Ramos (cell line): ENCODE results near the gene ABCF2.

Source experiments
- in situ Hi-C: fragments of 300-500 bp; cut with MboI; formaldehyde crosslinking; loops from one replicate; pipeline ENCODE4 v1.14.3; 2022; ENCODE audit warnings: low sequenced_read_pairs; ENCODE audit not compliant: unreplicated experiment

Gene ABCF2

DNA sequence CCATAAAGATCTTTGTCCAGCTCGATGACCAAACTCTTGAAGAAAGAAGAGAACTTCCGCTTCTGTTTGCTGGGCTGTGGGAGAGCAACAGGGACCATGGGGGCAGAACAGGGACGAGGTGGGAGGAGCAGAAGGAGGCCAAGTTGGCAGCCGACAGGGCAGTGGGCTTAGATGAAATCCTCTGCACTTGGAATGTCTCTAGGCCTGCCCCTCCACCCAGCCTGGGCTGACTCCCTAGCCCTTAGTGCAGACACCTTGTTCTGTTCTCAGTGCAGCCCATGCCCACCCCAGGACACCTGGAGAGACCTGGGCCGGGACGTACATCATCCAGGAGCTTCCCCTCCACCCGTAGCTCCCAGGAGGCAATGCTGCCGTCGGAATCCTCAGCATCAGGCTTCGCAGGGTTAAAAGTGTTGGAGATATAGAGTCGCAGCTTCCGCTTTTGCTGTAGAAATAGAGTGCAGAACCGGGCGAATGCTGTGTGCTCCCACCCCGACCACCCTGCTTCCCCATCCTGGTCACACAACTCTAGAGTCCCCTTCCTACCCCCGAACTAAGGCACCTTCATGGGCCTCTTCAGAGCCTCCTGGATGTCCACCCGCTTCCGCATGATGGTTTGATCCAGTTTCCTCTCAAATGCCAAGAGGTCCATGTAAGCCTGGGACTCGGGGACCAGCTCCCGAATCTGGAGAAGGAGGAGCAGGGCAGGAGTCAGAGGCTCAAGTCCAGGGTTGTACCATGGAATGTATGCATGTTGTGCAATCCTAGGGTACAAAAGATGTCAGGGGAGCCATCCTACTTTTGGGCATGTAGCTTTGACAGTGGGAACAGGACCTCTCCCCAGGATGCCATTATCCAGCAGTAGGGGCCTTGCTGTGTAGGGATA, 15.4 kb upstream of the ABCF2 start:
- in situ Hi-C loops: no loop called here

DNA sequence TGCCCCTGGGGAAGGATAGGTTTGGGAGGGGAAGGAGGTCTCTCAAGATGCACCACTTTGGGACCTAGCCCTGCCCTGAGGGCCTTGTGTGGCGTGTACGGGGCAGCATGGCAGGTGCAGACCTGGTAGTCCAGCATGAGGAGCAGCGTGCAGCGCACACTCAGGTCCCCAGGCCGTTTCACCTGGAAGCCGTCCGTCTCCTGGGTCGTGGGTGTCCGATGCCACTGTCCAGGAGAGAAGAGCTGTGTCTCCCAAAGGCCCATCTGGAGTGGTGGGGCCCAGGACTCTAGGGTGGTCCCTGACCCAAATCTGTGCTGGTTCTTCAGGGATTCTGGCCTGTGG, 14.7 kb upstream of the ABCF2 start:
- in situ Hi-C loops: no loop called here

DNA sequence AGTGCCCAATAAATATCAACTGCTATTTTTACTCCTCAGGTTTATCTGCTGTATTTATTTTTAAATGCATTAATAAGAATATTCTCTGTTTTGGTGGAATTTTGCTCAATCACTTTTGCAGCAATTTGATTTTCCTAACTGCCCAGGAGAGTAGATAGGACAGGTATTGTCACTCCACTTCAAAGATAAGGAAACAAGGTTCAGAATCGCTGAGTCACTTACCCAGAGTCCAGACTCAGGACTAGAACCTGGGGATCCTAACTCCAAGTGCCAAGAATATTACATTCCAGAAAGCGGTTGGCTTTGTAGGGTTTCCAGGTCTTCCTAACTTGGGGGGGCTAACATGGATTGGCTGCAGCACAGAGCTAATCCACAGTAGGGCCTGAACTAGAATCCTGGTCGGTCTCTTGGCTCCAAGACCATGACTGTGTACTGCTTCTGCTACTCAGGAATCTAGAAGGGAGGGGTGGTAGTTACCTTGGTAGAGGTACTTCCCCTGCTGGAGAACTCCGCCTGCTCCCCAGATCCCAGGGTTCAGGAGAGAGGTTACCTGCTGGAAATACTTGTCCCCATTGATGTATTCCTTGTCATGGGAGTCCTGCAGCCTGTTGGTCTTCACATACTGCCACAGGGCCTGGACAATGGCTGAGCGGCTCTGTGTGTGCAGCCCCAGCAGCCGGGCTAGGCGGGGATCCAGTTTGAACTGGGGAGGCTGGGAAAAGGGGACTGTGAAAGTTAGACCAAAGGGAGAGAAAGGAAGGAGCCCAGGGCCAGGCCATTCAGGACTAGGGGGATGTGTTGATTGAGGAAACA, 14.1 kb upstream of the ABCF2 start:
- in situ Hi-C loops: no loop called here

DNA sequence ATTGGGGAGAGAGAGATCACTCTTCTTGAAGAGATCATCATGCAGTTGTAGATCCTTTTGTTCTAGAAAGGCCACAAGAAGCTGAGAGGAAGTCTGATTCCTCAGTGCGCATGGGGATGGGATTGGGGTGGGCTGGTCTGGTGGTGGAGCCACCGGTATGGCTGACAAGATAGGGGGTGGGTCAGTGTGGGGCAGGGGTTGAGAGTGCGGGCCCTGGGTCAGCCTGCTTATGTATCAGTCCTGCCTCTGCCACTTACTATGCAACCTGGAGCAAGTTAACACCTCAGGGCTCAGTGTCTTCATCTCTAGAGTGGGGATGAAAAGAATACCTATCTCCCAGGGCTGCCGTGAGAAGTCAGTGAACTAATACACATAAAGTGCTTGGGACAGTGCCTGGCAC, 13.5 kb upstream of the ABCF2 start:
- in situ Hi-C loops: no loop called here

DNA sequence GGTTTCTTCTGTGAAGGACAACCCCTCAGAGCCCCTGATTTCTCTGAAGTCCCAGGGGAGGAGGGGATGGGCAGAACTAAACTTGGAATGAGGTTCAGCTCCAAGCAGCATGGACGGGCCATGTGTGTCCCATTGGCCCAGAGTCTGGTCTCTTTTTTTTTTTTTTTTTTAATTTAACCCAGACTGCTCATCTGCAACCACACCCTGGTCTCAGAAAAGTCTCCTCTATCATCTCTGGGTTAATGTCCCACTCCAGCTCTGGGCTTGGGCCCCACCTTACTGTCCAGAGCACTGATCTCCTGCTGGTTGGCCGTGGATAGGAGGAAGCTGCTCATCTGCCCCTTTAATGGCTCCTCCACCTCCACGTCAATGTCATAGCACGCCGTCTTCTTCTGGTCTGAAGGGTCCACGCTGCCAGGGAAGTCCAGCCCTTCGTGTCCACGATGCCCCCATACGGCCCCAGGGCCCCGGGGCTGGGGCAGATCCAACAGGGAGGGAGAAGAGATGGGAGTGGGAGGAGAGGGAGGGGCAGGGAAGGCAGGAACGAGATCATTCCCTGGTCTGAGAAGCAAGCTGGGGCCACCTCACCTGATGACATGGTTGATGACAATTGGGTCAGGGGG, 12.9 kb upstream of the ABCF2 start:
- in situ Hi-C loops: no loop called here

DNA sequence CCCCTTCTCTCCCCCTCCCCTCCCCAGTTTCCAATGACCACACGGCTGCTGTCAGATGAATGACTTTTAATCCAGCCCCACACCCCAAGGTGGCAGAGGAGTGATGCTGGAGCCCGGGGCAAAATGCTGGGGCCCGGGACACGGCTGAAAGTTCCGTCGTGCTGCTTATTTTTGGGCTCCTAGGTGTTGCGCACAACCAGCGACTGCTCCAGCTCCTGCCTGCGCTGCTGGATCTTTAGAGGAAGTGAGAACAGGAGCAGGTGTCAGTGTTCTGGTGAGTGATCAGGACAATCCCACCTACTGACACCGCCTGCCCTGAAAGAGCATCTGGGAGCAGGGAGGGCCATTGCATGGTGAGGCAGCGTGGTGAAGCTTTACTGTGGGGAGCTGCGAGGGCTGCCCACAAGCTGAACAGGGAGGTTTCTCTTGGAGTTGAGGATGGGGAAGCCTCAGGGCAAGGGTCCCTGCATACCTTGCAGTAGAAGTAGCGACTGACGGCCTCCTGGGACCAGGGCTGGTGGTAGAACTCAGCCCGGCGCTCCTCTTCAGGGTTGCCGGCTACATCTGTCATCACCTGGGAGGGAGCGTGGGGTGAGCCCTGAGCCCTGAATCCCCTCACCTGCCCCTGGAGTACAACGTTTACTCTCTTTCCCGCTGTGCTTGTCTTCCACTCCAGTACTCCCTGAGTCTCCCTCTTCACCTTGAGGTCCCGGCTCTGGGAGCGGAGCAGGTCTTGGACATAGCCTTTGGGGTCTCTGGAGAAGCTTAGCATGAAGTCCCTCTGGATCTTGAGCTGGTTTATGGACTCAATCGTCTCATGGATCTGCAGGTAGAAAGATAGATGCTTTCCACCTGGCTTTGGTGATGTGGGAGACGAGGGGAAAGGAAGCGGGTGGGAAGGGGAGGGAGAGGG, 12.2 kb upstream of the ABCF2 start:
- in situ Hi-C loops: no loop called here

DNA sequence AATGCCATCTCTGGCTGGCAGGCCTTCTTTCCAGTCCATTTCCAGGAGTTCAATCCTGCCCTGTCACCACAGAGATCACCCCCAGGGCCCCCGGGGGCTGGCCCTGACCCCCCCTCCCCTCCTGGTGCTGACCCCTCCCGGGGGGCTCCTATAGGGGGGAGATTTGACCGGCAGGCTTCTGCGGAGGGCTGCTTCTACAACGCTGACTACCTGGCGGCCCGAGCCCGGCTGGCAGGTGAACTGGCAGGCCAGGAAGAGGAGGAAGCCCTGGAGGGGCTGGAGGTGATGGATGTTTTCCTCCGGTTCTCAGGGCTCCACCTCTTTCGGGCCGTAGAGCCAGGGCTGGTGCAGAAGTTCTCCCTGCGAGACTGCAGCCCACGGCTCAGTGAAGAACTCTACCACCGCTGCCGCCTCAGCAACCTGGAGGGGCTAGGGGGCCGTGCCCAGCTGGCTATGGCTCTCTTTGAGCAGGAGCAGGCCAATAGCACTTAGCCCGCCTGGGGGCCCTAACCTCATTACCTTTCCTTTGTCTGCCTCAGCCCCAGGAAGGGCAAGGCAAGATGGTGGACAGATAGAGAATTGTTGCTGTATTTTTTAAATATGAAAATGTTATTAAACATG, 11.3 kb upstream of the ABCF2 start:
- in situ Hi-C loops: no loop called here

DNA sequence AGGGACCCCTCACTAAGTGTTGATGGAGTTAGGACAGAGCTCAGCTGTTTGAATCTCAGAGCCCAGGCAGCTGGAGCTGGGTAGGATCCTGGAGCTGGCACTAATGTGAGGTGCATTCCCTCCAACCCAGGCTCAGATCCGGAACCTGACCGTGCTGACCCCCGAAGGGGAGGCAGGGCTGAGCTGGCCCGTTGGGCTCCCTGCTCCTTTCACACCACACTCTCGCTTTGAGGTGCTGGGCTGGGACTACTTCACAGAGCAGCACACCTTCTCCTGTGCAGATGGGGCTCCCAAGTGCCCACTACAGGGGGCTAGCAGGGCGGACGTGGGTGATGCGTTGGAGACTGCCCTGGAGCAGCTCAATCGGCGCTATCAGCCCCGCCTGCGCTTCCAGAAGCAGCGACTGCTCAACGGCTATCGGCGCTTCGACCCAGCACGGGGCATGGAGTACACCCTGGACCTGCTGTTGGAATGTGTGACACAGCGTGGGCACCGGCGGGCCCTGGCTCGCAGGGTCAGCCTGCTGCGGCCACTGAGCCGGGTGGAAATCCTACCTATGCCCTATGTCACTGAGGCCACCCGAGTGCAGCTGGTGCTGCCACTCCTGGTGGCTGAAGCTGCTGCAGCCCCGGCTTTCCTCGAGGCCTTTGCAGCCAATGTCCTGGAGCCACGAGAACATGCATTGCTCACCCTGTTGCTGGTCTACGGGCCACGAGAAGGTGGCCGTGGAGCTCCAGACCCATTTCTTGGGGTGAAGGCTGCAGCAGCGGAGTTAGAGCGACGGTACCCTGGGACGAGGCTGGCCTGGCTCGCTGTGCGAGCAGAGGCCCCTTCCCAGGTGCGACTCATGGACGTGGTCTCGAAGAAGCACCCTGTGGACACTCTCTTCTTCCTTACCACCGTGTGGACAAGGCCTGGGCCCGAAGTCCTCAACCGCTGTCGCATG, 10.5 kb upstream of the ABCF2 start:
- in situ Hi-C loops: no loop called here

DNA sequence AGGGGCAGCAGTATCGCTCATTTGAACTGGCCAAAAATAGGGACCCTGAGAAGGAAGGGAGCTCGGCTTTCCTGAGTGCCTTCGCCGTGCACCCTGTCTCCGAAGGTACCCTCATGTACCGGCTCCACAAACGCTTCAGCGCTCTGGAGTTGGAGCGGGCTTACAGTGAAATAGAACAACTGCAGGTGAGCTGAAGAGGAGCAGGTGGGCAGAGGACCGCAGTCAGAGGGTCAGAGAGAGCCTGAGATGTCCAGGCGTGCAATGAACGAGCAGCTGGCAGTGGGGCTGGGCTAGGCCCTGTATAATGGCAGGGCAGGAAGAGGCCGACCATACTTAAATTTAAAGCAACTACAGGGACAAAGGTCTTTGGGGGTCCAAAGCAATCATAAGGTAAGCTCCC, 9.4 kb upstream of the ABCF2 start:
- in situ Hi-C loops: no loop called here

DNA sequence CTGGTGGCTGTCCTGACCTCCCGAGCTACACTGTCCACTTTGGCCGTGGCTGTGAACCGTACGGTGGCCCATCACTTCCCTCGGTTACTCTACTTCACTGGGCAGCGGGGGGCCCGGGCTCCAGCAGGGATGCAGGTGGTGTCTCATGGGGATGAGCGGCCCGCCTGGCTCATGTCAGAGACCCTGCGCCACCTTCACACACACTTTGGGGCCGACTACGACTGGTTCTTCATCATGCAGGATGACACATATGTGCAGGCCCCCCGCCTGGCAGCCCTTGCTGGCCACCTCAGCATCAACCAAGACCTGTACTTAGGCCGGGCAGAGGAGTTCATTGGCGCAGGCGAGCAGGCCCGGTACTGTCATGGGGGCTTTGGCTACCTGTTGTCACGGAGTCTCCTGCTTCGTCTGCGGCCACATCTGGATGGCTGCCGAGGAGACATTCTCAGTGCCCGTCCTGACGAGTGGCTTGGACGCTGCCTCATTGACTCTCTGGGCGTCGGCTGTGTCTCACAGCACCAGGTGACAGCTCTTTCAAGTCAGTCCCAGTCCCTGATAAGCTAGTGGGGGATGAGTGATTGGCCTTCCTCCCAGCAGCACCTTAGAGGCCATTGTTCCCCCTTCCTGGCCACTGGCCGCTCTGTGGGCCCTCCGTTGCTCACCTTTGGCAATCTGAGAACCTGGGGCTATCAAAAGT, 8.2 kb upstream of the ABCF2 start:
- in situ Hi-C loops: no loop called here

DNA sequence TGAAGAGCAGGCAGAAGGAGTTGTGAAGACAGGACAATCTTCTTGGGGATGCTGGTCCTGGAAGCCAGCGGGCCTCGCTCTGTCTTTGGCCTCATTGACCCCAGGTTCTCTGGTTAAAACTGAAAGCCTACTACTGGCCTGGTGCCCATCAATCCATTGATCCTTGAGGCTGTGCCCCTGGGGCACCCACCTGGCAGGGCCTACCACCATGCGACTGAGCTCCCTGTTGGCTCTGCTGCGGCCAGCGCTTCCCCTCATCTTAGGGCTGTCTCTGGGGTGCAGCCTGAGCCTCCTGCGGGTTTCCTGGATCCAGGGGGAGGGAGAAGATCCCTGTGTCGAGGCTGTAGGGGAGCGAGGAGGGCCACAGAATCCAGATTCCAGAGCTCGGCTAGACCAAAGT, 6.8 kb upstream of the ABCF2 start:
- in situ Hi-C loops: no loop called here

DNA sequence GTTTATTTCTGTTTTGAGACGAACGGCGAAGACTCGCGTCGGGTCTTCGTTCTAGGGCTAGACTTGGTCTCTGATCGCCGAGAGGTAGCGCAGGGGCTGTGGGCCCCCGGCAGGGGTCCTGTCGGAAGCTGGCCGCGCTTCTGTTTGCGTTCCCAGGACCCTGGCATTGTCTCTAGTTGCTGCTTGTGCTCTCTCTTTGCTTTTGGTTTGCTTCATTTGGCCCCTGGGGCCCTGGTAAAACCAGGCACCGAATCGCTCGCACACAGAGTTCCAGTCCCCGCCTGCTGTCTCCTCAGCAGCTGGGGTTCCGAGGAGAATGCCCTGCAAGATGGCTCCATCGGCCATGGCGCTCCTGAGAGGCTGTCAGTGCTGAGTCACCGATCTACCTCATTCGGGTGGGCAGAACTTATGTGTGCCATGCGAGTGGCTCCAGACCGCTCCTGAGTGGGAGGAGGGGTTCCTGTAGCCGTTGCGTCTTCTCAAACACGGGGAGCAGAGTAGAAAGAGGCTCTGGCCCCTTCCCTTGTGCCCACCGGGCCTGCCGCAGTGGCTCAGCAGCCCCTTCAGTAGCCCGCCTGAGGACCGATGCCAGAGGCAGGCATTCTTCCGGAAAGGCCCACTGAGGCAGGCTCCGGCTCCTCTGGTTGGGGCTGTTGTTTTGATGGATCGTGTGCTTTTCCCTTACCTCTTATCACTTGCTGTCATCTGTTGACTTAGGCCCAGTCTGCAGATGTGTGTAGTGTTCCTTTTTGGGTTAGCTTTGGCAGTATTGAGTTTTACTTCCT, 6.1 kb upstream of the ABCF2 start:
- in situ Hi-C loops: no loop called here

DNA sequence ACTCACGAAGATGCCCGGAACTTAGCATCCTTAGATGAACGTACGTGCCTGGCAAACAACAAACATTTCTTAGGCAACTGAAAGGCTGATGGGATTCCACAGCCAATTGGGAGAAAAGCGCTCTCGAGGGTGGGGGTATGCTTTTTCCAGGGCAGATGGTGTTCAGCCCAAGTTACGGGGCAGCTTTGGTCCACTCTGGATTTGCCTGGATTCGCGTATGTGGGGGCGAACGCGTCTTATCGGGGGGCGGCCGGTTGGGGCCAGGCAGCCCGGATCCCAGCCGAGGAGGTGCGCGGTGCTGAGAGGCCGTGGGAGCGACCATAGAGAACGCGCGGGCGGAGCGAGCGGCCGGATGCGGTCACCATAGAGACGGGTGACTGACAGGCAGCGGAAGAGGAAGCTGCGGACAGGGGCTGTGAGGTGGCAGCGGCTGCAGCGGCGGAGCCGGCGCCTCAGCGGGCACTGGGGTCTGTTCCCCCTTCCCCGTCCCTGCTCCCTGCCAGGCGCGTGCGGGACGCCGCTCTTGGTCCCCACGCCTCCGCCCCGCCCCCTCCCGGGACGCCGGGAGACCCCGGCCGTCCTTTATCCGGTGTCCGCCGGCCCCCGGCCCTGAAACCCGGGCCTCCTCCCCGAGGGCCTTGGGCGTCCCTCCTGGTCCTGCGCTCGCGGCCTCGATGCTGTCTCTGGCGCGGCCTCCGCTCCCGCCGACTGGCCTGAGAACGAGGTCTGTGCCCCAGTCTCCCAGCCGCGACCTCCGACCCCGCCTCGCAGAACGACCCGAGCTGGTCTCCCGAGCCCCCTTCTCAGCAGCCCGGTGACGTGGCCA, 5.3 kb upstream of the ABCF2 start, which contains the start of gene CHPF2:
TSS of gene CHPF2 (plus strand) at position 393 of the 826 bp plus-strand sequence. CDS start 1,529 bp downstream, outside the sequence.
- in situ Hi-C loops: no loop called here

DNA sequence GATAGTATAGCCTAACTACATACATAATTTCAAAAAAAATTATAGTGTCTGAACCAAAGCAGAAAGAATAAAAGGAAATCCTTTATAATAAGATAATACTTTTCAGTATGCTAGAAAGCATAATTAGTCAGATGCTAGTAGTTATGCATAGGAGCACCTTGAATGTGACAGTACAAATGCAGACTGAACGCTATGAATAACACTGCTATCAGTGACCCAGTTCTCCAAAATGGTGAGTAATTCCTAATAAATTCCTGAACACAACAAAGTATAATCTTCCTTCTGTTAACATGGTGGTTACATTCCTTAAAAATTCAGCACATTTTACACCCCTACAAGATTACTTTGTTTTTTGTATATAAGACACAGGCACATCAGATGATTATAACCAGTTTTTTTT, 4.1 kb upstream of the ABCF2 start:
- in situ Hi-C loops: no loop called here

DNA sequence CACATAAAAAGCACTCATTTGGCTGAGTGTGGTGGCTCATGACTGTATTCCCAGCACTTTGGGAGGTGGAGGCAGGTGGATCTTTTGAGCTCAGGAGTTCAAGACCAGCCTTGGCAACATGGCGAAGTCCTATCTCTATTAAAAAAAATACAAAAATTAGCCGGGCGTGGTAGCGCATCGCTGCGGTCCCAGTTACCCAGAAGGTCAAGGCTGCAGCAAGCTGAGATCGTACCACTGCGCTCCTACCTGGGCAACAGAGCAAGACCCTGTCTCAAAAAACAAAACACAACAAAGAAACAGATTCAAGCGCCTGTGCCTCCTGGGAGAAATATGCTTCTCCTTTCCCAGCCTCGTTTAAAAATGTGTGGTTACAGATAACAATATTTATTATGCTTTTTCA, 2.2 kb upstream of the ABCF2 start:
- in situ Hi-C loops: no loop called here
